ENCODE results near the gene MKRN2OS.

DNA sequence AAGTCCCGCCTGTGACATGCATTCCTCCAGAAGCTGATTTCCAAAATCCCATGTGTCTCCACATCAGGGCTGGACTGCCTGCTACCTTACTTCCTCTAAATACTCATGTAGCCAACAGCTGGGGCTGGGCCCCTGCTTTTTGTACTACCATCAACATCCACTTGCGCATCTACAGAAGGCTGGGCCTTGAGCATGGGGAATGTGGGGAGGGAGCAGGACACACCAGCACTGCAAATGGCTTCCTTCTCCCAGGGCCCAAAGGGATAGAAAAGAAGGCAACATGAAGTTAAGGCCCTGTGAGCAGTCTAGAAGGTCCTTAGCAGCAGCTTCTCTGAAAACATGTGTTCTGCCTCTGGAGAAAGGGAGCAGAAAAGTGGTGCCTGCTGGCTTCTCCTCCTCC is 38.8 kb upstream of the MKRN2OS start:
- TF ChIP-seq POLR2A (IDR thresholded peaks at IDR 0.05; ENCODE audit: low read length) (no peak), GATA1 (IDR thresholded peaks at IDR 0.05; ENCODE audit: low read depth, low read length) (no peak)
